Measurements from ENCODE around the gene ABCB6. TPM values are rescaled to one million over a fixed set of nuclear protein-coding genes. Genes with fewer than 3 reads are reported as not detected.

Gene ABCB6
- total RNA-seq, 2 experiments from 2014 or later: 6.4 to 10.2 TPM

GRCh38 chr2:219223831-219224610 is 5.3 kb upstream of the ABCB6 start:
- DNase-seq (ENCODE audit: low spot score): no peak
- H3K36me3 ChIP-seq (ENCODE audit: insufficient read depth, low read length): peaks cover 61% of the 10 kb centered on the region
- no peaks in the 10 kb centered on the region for H4K20me1 ChIP-seq (ENCODE audit: insufficient read depth, low read length)

GRCh38 chr2:219221957-219222518 is 3.3 kb upstream of the ABCB6 start:
- POLR2A ChIA-PET: no interaction called here
- Histone ChIP-seq H2AFZ (ENCODE audit: low read length) (no peak overlapping the region), H3K27ac (ENCODE audit: low read depth, low read length, poor library complexity, severe bottlenecking) (no peak overlapping the region), H3K79me2 (ENCODE audit: insufficient read depth, low read depth, low read length) (no peaks in the 10 kb centered on the region), H3K4me1 (ENCODE audit: insufficient read depth, low read length, poor library complexity, severe bottlenecking) (peaks cover 10% of the 10 kb centered on the region), H3K36me3 (ENCODE audit: insufficient read depth, low read length) (peaks cover 60% of the 10 kb centered on the region), H4K20me1 (ENCODE audit: insufficient read depth, low read length) (no peaks in the 10 kb centered on the region), H3K4me2 (ENCODE audit: low read length) (no peak overlapping the region), H3K9me2 (ENCODE audit: insufficient read depth, low read length) (no peaks in the 10 kb centered on the region), H3K9me3 (ENCODE audit: low read length) (no peaks in the 10 kb centered on the region), H3K4me3 (ENCODE audit: low read depth, low read length, poor library complexity, severe bottlenecking) (no peak overlapping the region)
- intact Hi-C loops (cut with micrococcal nuclease; ENCODE audit: unreplicated experiment): no loop called here
- CTCF ChIA-PET (ENCODE audit: unreplicated experiment): no interaction called here
- no TSS peak for BruUV-seq (replicated peaks)
- no peak for DNase-seq (ENCODE audit: low spot score)
- no peak for TF ChIP-seq CTCF (conservative IDR thresholded peaks at IDR 0.05; ENCODE audit: low read length)
- no peak for TF ChIP-seq EZH2phosphoT487 (IDR thresholded peaks at IDR 0.05; ENCODE audit: borderline replicate concordance, low read depth, low read length)

More at GRCh38 chr2:219223831-219224610, 5.3 kb upstream of the ABCB6 start:
- no peak overlapping the region for H3K27ac ChIP-seq (ENCODE audit: low read depth, low read length, poor library complexity, severe bottlenecking)
- no peak overlapping the region for H3K4me3 ChIP-seq (ENCODE audit: low read depth, low read length, poor library complexity, severe bottlenecking)
- H3K9me2 ChIP-seq (ENCODE audit: insufficient read depth, low read length): no peaks in the 10 kb centered on the region
- no peaks in the 10 kb centered on the region for H3K9me3 ChIP-seq (ENCODE audit: low read length)
- no peak for TF ChIP-seq EZH2phosphoT487 (IDR thresholded peaks at IDR 0.05; ENCODE audit: borderline replicate concordance, low read depth, low read length)
- TF ChIP-seq CTCF (conservative IDR thresholded peaks at IDR 0.05; ENCODE audit: low read length): no peak
- no peak overlapping the region for H2AFZ ChIP-seq (ENCODE audit: low read length)
- no TSS peak for BruUV-seq (replicated peaks)
- no peaks in the 10 kb centered on the region; the same call in 1 of the 2 replicates for H3K79me2 ChIP-seq (ENCODE audit: insufficient read depth, low read depth, low read length)
- H3K4me1 ChIP-seq (ENCODE audit: insufficient read depth, low read length, poor library complexity, severe bottlenecking): peaks cover 8% of the 10 kb centered on the region
- no peak overlapping the region for H3K4me2 ChIP-seq (ENCODE audit: low read length)
- intact Hi-C loops (cut with micrococcal nuclease; ENCODE audit: unreplicated experiment): no loop called here
- CTCF ChIA-PET (ENCODE audit: unreplicated experiment): no interaction called here
- POLR2A ChIA-PET: no interaction called here

All from OCI-LY7 (cell line).